Astrocyte of the cerebellum (primary cell): Measurements from ENCODE around the gene BRICD5.

Experiments
- DNase-seq: peaks from one replicate; pipeline ENCODE4 v3.0.0-alpha.2; 2011; ENCODE audit warnings: low read depth
- H3K4me3 ChIP-seq: 2 replicates; pipeline ENCODE4 v1.5.1; 2011; ENCODE audit warnings: mild to moderate bottlenecking, low read depth, low read length, moderate library complexity
- CTCF ChIP-seq: IDR thresholded peaks from 2 replicates; pipeline ENCODE4 v1.5.1; 2012; ENCODE audit warnings: low read length, low read depth, moderate library complexity, mild to moderate bottlenecking; ENCODE audit errors: missing control alignments
- in situ Hi-C: cut with HindIII; loops from 2 replicates; pipeline ENCODE4 v1.10.0; 2017; ENCODE audit warnings: low sequenced_read_pairs

BRICD5 gene

GRCh38 chr16:2251296-2252111 lies 40.8 kb upstream of the BRICD5 start, which contains the start of gene ECI1:
TSS of gene ECI1 (minus strand) at chr16:2251587. CDS start at chr16:2251566, 21 bp downstream.
- peak within 1 kb of the TSS; percentile 58 for H3K4me3 ChIP-seq
- peak; percentile 67 for DNase-seq
- in situ Hi-C loops = no loop called here
- TF ChIP-seq CTCF = peak; percentile 56

- H3K4me3 ChIP-seq = peak overlapping the region; percentile 58
- in situ Hi-C loops = no loop called here
- no peak for DNase-seq
- no peak for TF ChIP-seq CTCF
Observed at GRCh38 chr16:2250652-2251295, 40.1 kb upstream of the BRICD5 start.

- no peak for DNase-seq
- no peak overlapping the region for H3K4me3 ChIP-seq
- in situ Hi-C loops = no loop called here
- no peak for TF ChIP-seq CTCF
Observed at GRCh38 chr16:2246301-2246885, 35.7 kb upstream of the BRICD5 start.

GRCh38 chr16:2244926-2245795 lies 34.5 kb upstream of the BRICD5 start:
- in situ Hi-C loops = no loop called here
- no peak for TF ChIP-seq CTCF
- no peak for DNase-seq
- H3K4me3 ChIP-seq = no peak overlapping the region

GRCh38 chr16:2244301-2244700 lies 33.6 kb upstream of the BRICD5 start:
- in situ Hi-C loops = no loop called here
- TF ChIP-seq CTCF = no peak

GRCh38 chr16:2243781-2244180 lies 33.1 kb upstream of the BRICD5 start:
- no peak overlapping the region for H3K4me3 ChIP-seq
- DNase-seq = no peak
- no peak for TF ChIP-seq CTCF
- in situ Hi-C loops = no loop called here

More at GRCh38 chr16:2244301-2244700, 33.6 kb upstream of the BRICD5 start:
- no peak overlapping the region for H3K4me3 ChIP-seq
- DNase-seq = no peak
